ENCODE data around the gene MRTFA. TPM values are rescaled to one million over a fixed set of nuclear protein-coding genes. Genes with fewer than 3 reads are reported as not detected.
"Not testable (repeated sequence)": the region's sequence is repeated elsewhere in the genome, so short reads cannot be mapped to it uniquely, and the experiment has no call there.

Gene MRTFA
- total RNA-seq, 4 donors from 2014 or later: 32.6 to 173 (median 76.1) TPM

GRCh38 chr22:40593460-40594273 lies 42.9 kb downstream of the MRTFA start:
- Histone ChIP-seq H3K27me3 (no peaks in the 10 kb centered on the region), H3K27ac (no peak overlapping the region), H3K36me3 (no peaks in the 10 kb centered on the region), H3K4me3 (no peak overlapping the region), H3K4me1 (peaks cover 0 to 8% of the 10 kb centered on the region in 2 donors), H3K9me3 (no peaks in the 10 kb centered on the region)
- TF ChIP-seq CTCF (IDR thresholded peaks at IDR 0.05): no peak
- TF ChIP-seq POLR2A (IDR thresholded peaks at IDR 0.05): no peak
- intact Hi-C loops (cut with DNase I; ENCODE audit: low total_unique reads): no loop called here
- DNase-seq: no peak

- H3K4me3 ChIP-seq: no peak overlapping the region
- no peaks in the 10 kb centered on the region for H3K9me3 ChIP-seq
- intact Hi-C loops (cut with DNase I; ENCODE audit: low total_unique reads): no loop called here
- no peaks in the 10 kb centered on the region for H3K27me3 ChIP-seq
- H3K27ac ChIP-seq: no peak overlapping the region
- H3K4me1 ChIP-seq: peaks cover 0 to under 1% of the 10 kb centered on the region in 2 donors
- no peak for DNase-seq
- no peak for TF ChIP-seq CTCF (IDR thresholded peaks at IDR 0.05)
- no peak for TF ChIP-seq POLR2A (IDR thresholded peaks at IDR 0.05)
- H3K36me3 ChIP-seq: no peaks in the 10 kb centered on the region
Measured at GRCh38 chr22:40592352-40593113, 44.0 kb downstream of the MRTFA start.

- Histone ChIP-seq H3K27ac (no peak overlapping the region), H3K27me3 (no peaks in the 10 kb centered on the region), H3K4me3 (no peak overlapping the region), H3K9me3 (no peaks in the 10 kb centered on the region), H3K4me1 (no peaks in the 10 kb centered on the region), H3K36me3 (no peaks in the 10 kb centered on the region)
- no peak for DNase-seq
- TF ChIP-seq POLR2A (IDR thresholded peaks at IDR 0.05) (no peak), CTCF (IDR thresholded peaks at IDR 0.05) (no peak)
- intact Hi-C loops (cut with DNase I; ENCODE audit: low total_unique reads): no loop called here
Measured at GRCh38 chr22:40588726-40589125, 47.8 kb downstream of the MRTFA start.

- Histone ChIP-seq H3K9me3 (no peaks in the 10 kb centered on the region), H3K4me3 (no peak overlapping the region), H3K36me3 (no peaks in the 10 kb centered on the region), H3K27ac (no peak overlapping the region), H3K27me3 (no peaks in the 10 kb centered on the region), H3K4me1 (no peaks in the 10 kb centered on the region)
- DNase-seq: no peak
- TF ChIP-seq CTCF (IDR thresholded peaks at IDR 0.05): no peak
- intact Hi-C loops (cut with DNase I; ENCODE audit: low total_unique reads): no loop called here
Measured at GRCh38 chr22:40586781-40587180, 49.7 kb downstream of the MRTFA start.

GRCh38 chr22:40585310-40585751 lies 51.2 kb downstream of the MRTFA start:
- intact Hi-C loops (cut with DNase I; ENCODE audit: low total_unique reads): no loop called here
- Histone ChIP-seq H3K27ac (no peak overlapping the region), H3K27me3 (no peaks in the 10 kb centered on the region), H3K4me1 (no peaks in the 10 kb centered on the region), H3K36me3 (no peaks in the 10 kb centered on the region), H3K9me3 (no peaks in the 10 kb centered on the region), H3K4me3 (no peak overlapping the region)
- no peak for TF ChIP-seq POLR2A (IDR thresholded peaks at IDR 0.05)
- TF ChIP-seq CTCF (IDR thresholded peaks at IDR 0.05): no peak
- no peak for DNase-seq

- DNase-seq; H3K9me3 ChIP-seq; H3K36me3 ChIP-seq; H3K4me3 ChIP-seq; H3K27me3 ChIP-seq; H3K27ac ChIP-seq; H3K4me1 ChIP-seq; intact Hi-C loops (cut with DNase I; ENCODE audit: low total_unique reads): not testable (repeated sequence)
Measured at GRCh38 chr22:40584766-40585165, 51.8 kb downstream of the MRTFA start.

Data from uterus (tissue), 4 donors.